HG02973 (cell line): ENCODE data around the gene NR3C1.

Experiments
- ATAC-seq: cut with Tn5 transposase; IDR thresholded peaks from one replicate; pipeline ENCODE4 v1.9.1; 2021; ENCODE audit warnings: moderate library complexity; ENCODE audit not compliant: unreplicated experiment

NR3C1 gene

DNA sequence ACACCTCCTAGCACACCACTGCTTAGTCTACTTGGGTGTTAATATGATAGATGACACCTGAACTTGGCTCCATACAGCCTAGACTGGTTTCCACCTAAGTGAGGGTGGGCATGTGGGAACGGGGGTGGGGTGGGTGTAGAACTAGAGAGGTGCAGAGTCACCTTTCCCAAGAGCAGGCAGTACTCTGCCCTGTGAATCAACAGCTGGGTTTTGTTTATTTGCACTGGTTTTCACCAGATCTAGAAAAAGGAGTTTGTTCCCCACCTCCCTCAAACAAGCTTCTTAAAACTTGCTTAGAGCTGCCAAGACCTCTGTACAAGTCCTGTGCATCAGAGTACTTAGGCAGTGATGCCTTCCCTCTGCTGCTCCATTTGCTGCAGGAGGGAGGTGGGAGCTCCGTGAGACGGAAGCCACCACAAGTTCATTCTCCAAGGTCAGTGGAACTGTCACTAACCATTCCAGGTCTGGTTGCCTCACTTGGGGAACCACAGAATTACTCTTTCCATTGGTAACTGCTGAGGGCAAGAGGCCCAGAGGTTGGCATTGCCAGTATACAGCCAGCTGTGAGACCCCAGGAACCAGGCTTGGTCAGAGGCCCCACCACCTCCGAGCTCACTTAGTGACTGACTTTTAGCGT is 163.5 kb downstream of the NR3C1 start:
- no peak for ATAC-seq

- ATAC-seq = no peak
These were observed 164.9 kb downstream of the NR3C1 start for GRCh38 chr5:143238620-143239019.

DNA sequence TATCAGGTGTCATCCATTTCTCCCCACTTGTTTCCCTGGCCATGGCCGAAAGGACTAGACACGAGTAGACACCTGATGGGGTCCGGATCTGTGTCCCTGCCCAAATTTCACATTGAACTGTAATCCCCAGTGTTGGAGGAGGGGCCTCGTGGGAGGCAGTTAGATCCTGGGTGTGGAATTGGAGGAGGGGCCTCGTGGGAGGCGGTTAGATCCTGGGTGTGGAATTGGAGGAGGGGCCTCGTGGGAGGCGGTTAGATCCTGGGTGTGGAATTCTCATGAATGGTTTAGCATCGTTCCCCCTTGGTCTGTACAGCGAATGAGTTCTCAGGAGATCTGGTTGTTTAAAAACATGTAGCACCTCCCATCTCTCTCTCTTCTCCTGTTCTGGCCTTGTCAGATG is 165.8 kb downstream of the NR3C1 start:
- no peak for ATAC-seq

GRCh38 chr5:143236682-143237081 is 166.8 kb downstream of the NR3C1 start:
- ATAC-seq = no peak

GRCh38 chr5:143235423-143235822 is 168.1 kb downstream of the NR3C1 start:
- no peak for ATAC-seq

DNA sequence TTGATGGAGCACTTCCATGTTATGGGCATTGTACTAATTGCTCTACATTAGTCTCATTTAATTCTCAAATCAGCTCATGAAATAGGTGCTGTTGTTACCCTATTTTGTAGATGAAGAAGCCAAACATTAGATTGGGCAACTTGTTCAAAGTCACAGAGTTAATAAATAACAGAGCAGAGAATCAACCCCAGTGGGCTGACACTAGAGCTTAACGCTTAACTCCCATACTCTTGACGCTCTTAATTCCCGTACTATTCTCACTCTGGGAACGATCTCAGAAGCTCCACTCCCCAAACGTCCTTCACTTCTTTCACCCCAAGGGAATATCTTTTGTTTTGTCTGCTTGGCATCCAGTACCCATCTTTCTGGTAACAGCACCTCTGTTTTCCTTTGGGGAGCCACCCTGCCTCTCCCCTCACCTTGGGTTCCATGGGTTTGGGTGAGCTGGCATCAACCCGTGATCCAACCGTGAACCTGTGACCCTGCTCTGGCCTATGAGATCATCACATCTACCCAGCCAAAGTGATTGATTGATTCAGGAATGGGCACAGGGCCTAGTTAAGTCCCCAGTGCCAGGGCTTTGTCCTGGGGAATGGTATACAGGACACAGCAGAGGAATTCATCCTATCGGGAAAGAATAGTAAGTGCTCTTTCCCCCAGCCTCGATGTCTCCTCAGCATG is 169.2 kb downstream of the NR3C1 start:
- ATAC-seq = no peak

DNA sequence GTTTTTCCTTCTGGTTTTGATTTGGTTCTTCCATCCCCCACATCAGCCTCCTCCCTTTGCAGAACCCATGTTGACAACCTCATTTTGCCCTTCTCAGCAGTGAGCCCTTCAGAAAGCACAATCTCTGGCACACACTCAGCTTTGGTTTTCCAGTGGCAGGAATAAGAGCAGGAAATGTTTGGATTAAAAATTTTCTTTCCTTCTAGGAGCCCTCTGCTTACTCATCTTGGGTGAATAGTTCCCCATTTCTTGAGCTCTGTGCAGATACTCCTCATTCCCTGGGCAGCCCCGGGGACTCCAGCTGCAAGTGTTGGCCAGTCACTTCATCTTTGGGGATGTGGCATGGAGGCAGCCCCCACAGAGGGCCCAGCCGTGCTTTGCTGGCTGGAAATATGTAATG is 170.5 kb downstream of the NR3C1 start:
- no peak for ATAC-seq

DNA sequence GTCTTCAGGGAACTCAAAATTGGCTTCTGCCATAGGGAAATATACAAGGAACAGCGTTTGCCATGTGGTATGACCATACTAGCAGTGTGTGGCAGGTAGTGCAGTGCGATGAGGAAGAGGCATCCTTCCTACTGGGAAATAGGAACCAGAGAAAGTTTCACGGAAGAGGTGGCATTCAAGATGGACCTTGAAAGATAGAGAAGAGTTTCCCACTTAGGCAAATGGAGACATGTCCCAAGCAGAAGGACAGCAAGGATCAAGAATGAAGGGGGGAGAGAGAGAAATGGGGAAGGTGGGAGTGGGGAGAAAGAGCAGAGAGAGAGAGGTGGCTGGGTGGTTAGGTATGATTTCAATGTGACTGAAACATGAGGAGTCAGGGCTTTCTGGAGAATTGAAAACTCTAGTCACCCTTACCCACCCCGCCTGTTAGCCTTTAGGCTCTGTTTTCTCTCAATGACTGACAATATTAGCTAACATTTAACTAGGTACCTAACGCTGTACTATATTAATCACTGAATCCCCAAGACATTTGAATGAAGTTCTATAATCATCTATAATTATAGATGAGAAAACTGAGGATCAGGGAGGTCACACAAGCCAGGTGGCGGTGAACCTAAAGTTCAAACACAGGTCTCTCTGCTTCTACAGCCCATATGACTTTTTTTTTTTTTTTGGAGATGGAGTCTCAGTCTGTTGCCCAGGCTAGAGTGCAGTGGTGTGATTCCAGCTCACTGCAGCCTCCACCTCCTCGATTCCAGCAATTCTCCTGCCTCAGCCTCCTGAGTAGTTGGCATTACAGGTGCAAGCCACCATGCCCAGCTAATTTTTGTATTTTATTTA is 171.3 kb downstream of the NR3C1 start:
- no peak for ATAC-seq

- no peak for ATAC-seq
These were observed 172.1 kb downstream of the NR3C1 start for GRCh38 chr5:143231416-143231815.

DNA sequence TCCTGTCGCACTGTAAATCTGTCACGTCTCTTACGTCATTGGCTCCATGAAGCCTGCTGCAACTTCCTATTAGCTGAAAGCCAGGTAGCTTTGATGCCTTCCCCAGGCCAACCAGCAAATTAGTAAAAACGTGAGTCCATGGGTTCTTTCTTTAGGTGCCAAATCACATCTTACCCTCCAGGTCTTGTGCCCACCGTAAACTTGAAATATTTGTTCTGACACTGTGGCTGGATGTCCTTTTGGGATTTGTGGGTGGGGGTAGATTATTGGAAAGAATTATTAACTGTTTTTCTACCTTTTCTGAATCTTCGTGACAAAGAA is 172.8 kb downstream of the NR3C1 start:
- ATAC-seq = no peak

DNA sequence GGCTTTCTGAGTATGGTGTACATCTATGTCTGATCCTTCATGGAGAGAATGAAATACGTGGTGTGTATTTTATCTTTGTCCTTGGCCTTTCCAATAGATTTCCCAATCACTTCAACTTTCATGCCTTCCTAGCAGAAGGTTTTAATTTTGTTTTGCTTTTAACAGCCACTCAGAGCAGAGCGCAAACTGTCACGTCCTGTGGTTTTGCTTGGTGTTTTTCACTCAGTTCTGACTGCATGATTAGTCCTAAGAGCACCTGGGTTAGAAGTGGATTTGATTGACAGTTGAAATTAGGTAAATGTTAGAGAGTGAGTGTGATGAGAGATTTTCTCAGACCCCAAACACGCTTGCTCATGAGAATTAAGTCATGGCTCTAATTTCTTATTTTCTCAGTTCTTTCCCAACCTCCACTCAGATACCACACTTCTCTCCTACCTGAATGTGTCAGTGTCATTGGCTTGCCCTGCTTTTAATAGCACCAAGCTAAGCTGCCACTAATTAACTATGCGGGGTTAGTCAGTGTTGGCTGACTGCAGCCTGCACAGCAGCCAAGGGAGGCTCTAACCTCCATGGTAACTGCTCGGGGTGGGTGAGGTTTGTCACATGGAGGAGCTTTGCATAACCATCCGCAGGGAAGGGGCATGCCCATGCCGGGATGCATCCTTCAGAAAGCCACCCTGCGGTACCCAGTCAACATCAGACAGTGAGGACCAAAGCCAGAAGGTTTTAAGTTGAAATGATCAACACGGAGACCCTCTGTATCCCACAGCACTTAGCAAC is 173.4 kb downstream of the NR3C1 start:
- ATAC-seq = peak; percentile 85

GRCh38 chr5:143229426-143229895 is 174.0 kb downstream of the NR3C1 start:
- ATAC-seq = peak; percentile 39

- no peak for ATAC-seq
These were observed 174.7 kb downstream of the NR3C1 start for GRCh38 chr5:143228597-143229293.
